Central memory CD8-positive, alpha-beta T cell (primary cell): ENCODE results near the gene FKBP8.

ENCODE experiments used
- ATAC-seq: fragments of 150-1000 bp; cut with Tn5 transposase; replicated peaks from 2 replicates; pipeline ENCODE4 v1.10.0; 2022; ENCODE audit warnings: mild to moderate bottlenecking, moderate FRiP score, moderate number of reproducible peaks; ENCODE audit not compliant: poor library complexity, severe bottlenecking; ENCODE audit errors: extremely low read depth
- DNase-seq, 2 donors: peaks; one replicate each; pipeline ENCODE4 v3.0.0; 2021; ENCODE audit warnings: low spot score in 2 of 2
- H3K27ac Mint-ChIP-seq: one replicate; pipeline ENCODE4 v1.8.0; 2022; ENCODE audit warnings: low read depth, mild to moderate bottlenecking, moderate library complexity, mixed read lengths
- H3K27me3 Mint-ChIP-seq: one replicate; pipeline ENCODE4 v1.8.0; 2022; ENCODE audit warnings: mixed read lengths
- H3K36me3 Mint-ChIP-seq: one replicate; pipeline ENCODE4 v1.8.0; 2022; ENCODE audit warnings: mild to moderate bottlenecking, moderate library complexity, mixed read lengths; ENCODE audit not compliant: insufficient read depth
- H3K4me1 Mint-ChIP-seq: one replicate; pipeline ENCODE4 v1.8.0; 2022; ENCODE audit warnings: mixed read lengths
- H3K4me3 Mint-ChIP-seq: one replicate; pipeline ENCODE4 v1.8.0; 2022; ENCODE audit warnings: mild to moderate bottlenecking, moderate library complexity, mixed read lengths
- H3K9me3 Mint-ChIP-seq: one replicate; pipeline ENCODE4 v1.8.0; 2022; ENCODE audit warnings: mixed read lengths

Gene FKBP8

DNA sequence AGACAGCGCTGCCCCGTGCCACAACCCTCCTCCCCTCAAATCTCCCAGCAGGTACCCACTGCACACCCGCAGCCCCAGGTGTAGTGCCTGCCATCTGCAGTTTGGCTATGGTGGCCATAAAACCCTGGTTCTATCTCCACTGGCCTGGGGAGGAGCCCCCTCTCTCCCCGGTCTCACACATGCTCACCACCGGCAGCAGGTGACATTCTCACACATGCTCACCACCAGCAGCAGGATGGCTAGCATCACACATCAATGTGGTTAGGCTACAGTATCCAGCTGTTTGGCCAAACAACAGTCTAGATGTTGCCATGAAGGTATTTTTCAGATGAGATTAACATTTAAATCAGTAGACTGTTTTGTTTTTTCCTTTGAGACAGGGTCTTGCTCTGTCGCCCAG, 52.6 kb downstream of the FKBP8 start:
- Mint-ChIP-seq H3K36me3 (peaks cover 18% of the 10 kb centered on the region), H3K9me3 (no peaks in the 10 kb centered on the region), H3K4me3 (peak overlapping the region; percentile 34), H3K27me3 (no peaks in the 10 kb centered on the region), H3K27ac (peak overlapping the region; percentile 33), H3K4me1 (peaks cover 73% of the 10 kb centered on the region)
- DNase-seq: no peak
- peak; percentile 63 for ATAC-seq

GRCh38 chr19:18489627-18490184, 53.7 kb downstream of the FKBP8 start:
- no peaks in the 10 kb centered on the region for H3K27me3 Mint-ChIP-seq
- H3K4me1 Mint-ChIP-seq: peaks cover 72% of the 10 kb centered on the region
- ATAC-seq (no peak), DNase-seq (no peak)
- peak overlapping the region; percentile 33 for H3K27ac Mint-ChIP-seq
- H3K9me3 Mint-ChIP-seq: no peaks in the 10 kb centered on the region
- peak overlapping the region; percentile 29 for H3K4me3 Mint-ChIP-seq
- peaks cover 21% of the 10 kb centered on the region for H3K36me3 Mint-ChIP-seq

GRCh38 chr19:18488838-18489626, 54.3 kb downstream of the FKBP8 start:
- H3K27me3 Mint-ChIP-seq: no peaks in the 10 kb centered on the region
- H3K9me3 Mint-ChIP-seq: no peaks in the 10 kb centered on the region
- ATAC-seq (no peak), DNase-seq (no peak)
- H3K4me3 Mint-ChIP-seq: no peak overlapping the region
- peaks cover 23% of the 10 kb centered on the region for H3K36me3 Mint-ChIP-seq
- peak overlapping the region; percentile 33 for H3K27ac Mint-ChIP-seq
- H3K4me1 Mint-ChIP-seq: peaks cover 70% of the 10 kb centered on the region

DNA sequence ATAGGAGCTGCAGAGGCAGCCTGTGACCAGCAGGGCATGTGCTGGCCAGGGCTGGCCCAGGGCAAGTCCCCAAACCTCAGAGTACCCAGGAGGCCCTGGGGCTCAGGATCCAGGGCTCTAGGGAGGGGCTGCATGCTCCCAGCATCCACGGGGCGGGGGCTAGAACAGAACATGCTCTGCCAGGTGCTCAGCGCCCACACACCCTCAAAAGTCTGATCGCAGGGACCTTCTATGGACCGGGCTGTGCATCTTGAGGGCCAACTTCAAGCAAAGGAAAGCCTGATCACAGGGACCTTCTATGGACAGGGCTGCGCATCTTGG, 55.0 kb downstream of the FKBP8 start:
- no peaks in the 10 kb centered on the region for H3K9me3 Mint-ChIP-seq
- DNase-seq (no peak), ATAC-seq (no peak)
- no peaks in the 10 kb centered on the region for H3K27me3 Mint-ChIP-seq
- H3K4me1 Mint-ChIP-seq: peaks cover 71% of the 10 kb centered on the region
- peaks cover 24% of the 10 kb centered on the region for H3K36me3 Mint-ChIP-seq
- peak overlapping the region; percentile 20 for H3K4me3 Mint-ChIP-seq
- peak overlapping the region; percentile 86 for H3K27ac Mint-ChIP-seq

GRCh38 chr19:18487576-18488402, 55.6 kb downstream of the FKBP8 start:
- Mint-ChIP-seq H3K4me1 (peaks cover 77% of the 10 kb centered on the region), H3K9me3 (no peaks in the 10 kb centered on the region), H3K27me3 (no peaks in the 10 kb centered on the region), H3K4me3 (peak overlapping the region; percentile 20), H3K36me3 (peaks cover 24% of the 10 kb centered on the region), H3K27ac (peak overlapping the region; percentile 86)
- ATAC-seq: no peak
- DNase-seq: no peak

GRCh38 chr19:18486746-18487145, 56.6 kb downstream of the FKBP8 start:
- DNase-seq (no peak), ATAC-seq (no peak)
- Mint-ChIP-seq H3K9me3 (no peaks in the 10 kb centered on the region), H3K27me3 (no peaks in the 10 kb centered on the region), H3K4me1 (peaks cover 78% of the 10 kb centered on the region), H3K4me3 (peak overlapping the region; percentile 50), H3K27ac (peak overlapping the region; percentile 86), H3K36me3 (peaks cover 21% of the 10 kb centered on the region)

DNA sequence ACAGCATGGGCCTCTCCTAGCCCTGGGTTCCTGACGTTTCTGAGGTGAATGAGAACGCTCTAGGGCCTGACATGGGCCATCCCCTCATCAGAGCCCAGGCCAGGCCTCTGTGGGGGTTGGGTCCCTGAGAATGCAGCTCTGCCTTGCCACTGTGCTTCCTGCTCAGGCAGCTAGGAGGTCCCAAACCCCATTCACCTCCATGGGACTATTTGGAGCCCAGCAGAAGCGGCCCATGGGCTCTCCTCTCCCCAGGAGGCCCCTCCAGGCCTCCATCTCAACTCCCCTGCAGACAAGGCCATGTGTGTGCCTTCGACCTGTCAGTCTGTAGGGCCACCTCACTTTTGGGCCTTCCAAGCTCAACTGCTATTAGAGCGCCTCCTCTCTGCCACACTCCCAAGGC, 58.4 kb downstream of the FKBP8 start:
- Mint-ChIP-seq H3K4me1 (peaks cover 81% of the 10 kb centered on the region), H3K36me3 (peaks cover 19% of the 10 kb centered on the region), H3K4me3 (no peak overlapping the region), H3K9me3 (no peaks in the 10 kb centered on the region), H3K27me3 (no peaks in the 10 kb centered on the region), H3K27ac (peak overlapping the region; percentile 66)
- no peak for ATAC-seq
- DNase-seq: no peak

DNA sequence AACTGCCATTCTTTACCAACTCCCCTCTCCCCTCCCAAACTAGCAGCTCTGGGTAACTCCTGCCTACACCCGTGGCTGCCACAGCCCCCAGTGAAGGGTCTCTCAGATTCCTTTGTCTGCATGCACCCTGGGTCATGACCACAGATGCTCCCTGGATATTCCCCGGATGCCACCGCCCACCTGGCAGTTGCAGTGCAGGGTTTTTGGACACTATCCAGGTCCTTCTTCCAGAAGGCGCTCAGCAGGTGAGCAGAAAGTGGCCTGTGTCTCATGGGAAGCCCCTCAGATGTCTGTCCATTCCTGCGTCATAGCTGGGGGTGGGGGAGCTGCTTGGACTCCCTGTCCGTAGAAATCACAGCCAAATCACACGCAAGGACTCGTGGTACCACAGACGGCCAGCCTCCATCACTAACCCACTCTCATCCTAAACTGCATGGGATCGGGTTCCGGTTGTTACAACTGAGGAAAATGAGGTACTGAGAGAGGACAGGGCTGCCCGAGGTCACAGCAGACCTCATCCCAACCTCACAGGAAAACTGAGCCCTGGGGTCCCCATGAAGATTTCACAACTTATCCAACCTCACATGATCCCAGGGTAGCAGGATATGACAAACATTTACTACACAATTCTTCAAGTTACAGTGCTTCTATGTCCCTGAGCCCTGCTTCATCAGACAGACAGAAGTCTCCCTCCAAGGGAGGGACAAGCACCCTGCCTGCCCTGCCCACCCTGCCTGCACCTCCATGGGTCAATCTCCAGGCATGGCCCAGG, 60.1 kb downstream of the FKBP8 start:
- Mint-ChIP-seq H3K27me3 (no peaks in the 10 kb centered on the region), H3K4me1 (peaks cover 83% of the 10 kb centered on the region), H3K27ac (peak overlapping the region; percentile 74), H3K9me3 (no peaks in the 10 kb centered on the region), H3K4me3 (no peak overlapping the region), H3K36me3 (peaks cover 19% of the 10 kb centered on the region)
- no peak for ATAC-seq
- DNase-seq: no peak
